Karpas-422 (cell line): ENCODE data around the gene ATRIP. TPM values are rescaled to one million over a fixed set of nuclear protein-coding genes. Genes with fewer than 3 reads are reported as not detected.

Experiments used
- DNase-seq: peaks from one replicate; pipeline ENCODE4 v3.0.0-alpha.2; 2015
- H2AFZ ChIP-seq: fragments of 200-600 bp; sonication (generic); 2 replicates; pipeline ENCODE4 v1.6.1; 2014; ENCODE audit warnings: antibody characterized with exemption, low read length, mixed read lengths
- H3K27ac ChIP-seq: fragments of 200-600 bp; sonication (generic); 2 replicates; pipeline ENCODE4 v1.5.1; 2014; ENCODE audit warnings: mild to moderate bottlenecking, low read length, moderate library complexity
- H3K27me3 ChIP-seq: fragments of 200-600 bp; sonication (generic); 2 replicates; pipeline ENCODE4 v1.6.1; 2014; ENCODE audit warnings: low read length, mixed read lengths
- H3K36me3 ChIP-seq: fragments of 200-600 bp; sonication (generic); 2 replicates; pipeline ENCODE4 v1.6.1; 2014; ENCODE audit warnings: low read length, mixed read lengths; ENCODE audit not compliant: insufficient read depth
- H3K4me1 ChIP-seq: fragments of 200-600 bp; sonication (generic); 2 replicates; pipeline ENCODE4 v1.6.1; 2014; ENCODE audit warnings: mild to moderate bottlenecking, low read length, mixed read lengths
- H3K4me2 ChIP-seq: fragments of 200-600 bp; sonication (generic); 2 replicates; pipeline ENCODE4 v1.6.1; 2014; ENCODE audit warnings: low read length, low read depth, mild to moderate bottlenecking; ENCODE audit not compliant: poor library complexity, severe bottlenecking
- H3K4me3 ChIP-seq: fragments of 200-600 bp; sonication (generic); 2 replicates; pipeline ENCODE4 v1.5.1; 2014; ENCODE audit warnings: mild to moderate bottlenecking, antibody characterized with exemption, low read length, mixed read lengths
- H3K79me2 ChIP-seq: fragments of 200-600 bp; sonication (generic); 2 replicates; pipeline ENCODE4 v1.6.1; 2014; ENCODE audit warnings: mild to moderate bottlenecking, low read length, mixed read lengths
- H3K9ac ChIP-seq: fragments of 200-600 bp; sonication (generic); 2 replicates; pipeline ENCODE4 v1.6.0; 2014; ENCODE audit warnings: low read length
- H3K9me2 ChIP-seq: fragments of 200-600 bp; sonication (generic), shearing (Covaris generic); replicated peaks from 2 replicates; pipeline ENCODE4 v1.6.0; 2014; ENCODE audit warnings: mild to moderate bottlenecking, low read length, moderate library complexity; ENCODE audit not compliant: insufficient read depth
- H3K9me3 ChIP-seq: fragments of 300-700, 200-600 bp; sonication (generic); 2 replicates; pipeline ENCODE4 v1.6.1; 2014; ENCODE audit warnings: low read length, mixed read lengths
- H4K20me1 ChIP-seq: fragments of 200-600 bp; sonication (generic); 2 replicates; pipeline ENCODE4 v1.6.1; 2014; ENCODE audit warnings: mild to moderate bottlenecking, antibody characterized with exemption, low read length, low read depth; ENCODE audit not compliant: insufficient read depth
- total RNA-seq: library from RNA; depleted of rRNA; stranded (reverse); fragments of >200 nt; shearing (Covaris generic); gene quantifications from 2 replicates; pipeline ENCODE4 v1.2.3, GENCODE V29; 2014; ENCODE audit warnings: low replicate concordance

ATRIP gene
- total RNA-seq, 1 experiment from 2014 or later: 7.3 TPM

- no peaks in the 10 kb centered on the region for H3K27me3 ChIP-seq
- no peak overlapping the region for H3K4me3 ChIP-seq
- no peaks in the 10 kb centered on the region for H4K20me1 ChIP-seq
- no peaks in the 10 kb centered on the region; the same call in 1 of the 2 replicates for H3K36me3 ChIP-seq
- 0 out of 2 replicates have a peak, but pooled peaks cover 3% of the 10 kb centered on the region for H3K9me3 ChIP-seq
- no peaks in the 10 kb centered on the region for H3K79me2 ChIP-seq
- H3K4me2 ChIP-seq: no peak overlapping the region
- DNase-seq: no peak
- no peak overlapping the region for H3K27ac ChIP-seq
- H3K9ac ChIP-seq: 0 out of 2 replicates have a peak overlapping the region, but pooled peaks have one; percentile 0
- peak overlapping the region; percentile 18; the same call in 1 of the 2 replicates for H2AFZ ChIP-seq
- no peaks in the 10 kb centered on the region for H3K9me2 ChIP-seq
- peaks cover 29% of the 10 kb centered on the region for H3K4me1 ChIP-seq
Measured at GRCh38 chr3:48501196-48501595, 54.7 kb downstream of the ATRIP start.

- Histone ChIP-seq H3K9me2 (no peaks in the 10 kb centered on the region), H3K9ac (no peak overlapping the region), H4K20me1 (no peaks in the 10 kb centered on the region), H3K36me3 (no peaks in the 10 kb centered on the region; the same call in 1 of the 2 replicates), H3K4me1 (peaks cover 32% of the 10 kb centered on the region), H3K79me2 (no peaks in the 10 kb centered on the region), H3K9me3 (0 out of 2 replicates have a peak, but pooled peaks cover 3% of the 10 kb centered on the region), H3K4me3 (no peak overlapping the region), H2AFZ (no peak overlapping the region), H3K27ac (no peak overlapping the region), H3K27me3 (no peaks in the 10 kb centered on the region), H3K4me2 (peak overlapping the region; percentile 86)
- no peak for DNase-seq
Measured at GRCh38 chr3:48502121-48502520, 55.6 kb downstream of the ATRIP start.

GRCh38 chr3:48502728-48503168 lies 56.2 kb downstream of the ATRIP start:
- Histone ChIP-seq H3K27me3 (no peaks in the 10 kb centered on the region), H2AFZ (no peak overlapping the region), H3K9me2 (no peaks in the 10 kb centered on the region), H3K4me1 (peaks cover 38% of the 10 kb centered on the region), H3K79me2 (no peaks in the 10 kb centered on the region), H3K4me3 (peak overlapping the region; percentile 91; the same call in 1 of the 2 replicates), H3K27ac (no peak overlapping the region), H3K9ac (peak overlapping the region; percentile 88; the same call in 1 of the 2 replicates), H3K4me2 (peak overlapping the region; percentile 86), H3K9me3 (0 out of 2 replicates have a peak, but pooled peaks cover 3% of the 10 kb centered on the region), H4K20me1 (no peaks in the 10 kb centered on the region), H3K36me3 (no peaks in the 10 kb centered on the region; the same call in 1 of the 2 replicates)
- DNase-seq: no peak

GRCh38 chr3:48503401-48504050 lies 57.0 kb downstream of the ATRIP start:
- Histone ChIP-seq H4K20me1 (no peaks in the 10 kb centered on the region), H3K36me3 (no peaks in the 10 kb centered on the region; the same call in 1 of the 2 replicates), H3K4me1 (peaks cover 40% of the 10 kb centered on the region), H3K4me3 (peak overlapping the region; percentile 91), H3K9ac (peak overlapping the region; percentile 88), H3K27ac (peak overlapping the region; percentile 37), H3K9me3 (no peaks in the 10 kb centered on the region), H3K79me2 (no peaks in the 10 kb centered on the region), H3K9me2 (no peaks in the 10 kb centered on the region), H3K27me3 (no peaks in the 10 kb centered on the region), H3K4me2 (peak overlapping the region; percentile 86), H2AFZ (peak overlapping the region; percentile 96)
- DNase-seq: no peak

- Histone ChIP-seq H3K4me1 (peaks cover 43% of the 10 kb centered on the region), H3K9ac (peak within 1 kb of the TSS; percentile 88), H3K79me2 (no peaks in the 10 kb centered on the region), H3K36me3 (no peaks in the 10 kb centered on the region), H3K9me2 (no peaks in the 10 kb centered on the region), H3K9me3 (no peaks in the 10 kb centered on the region), H3K4me2 (peak within 1 kb of the TSS; percentile 86), H3K27me3 (no peaks in the 10 kb centered on the region), H3K4me3 (peak within 1 kb of the TSS; percentile 91), H4K20me1 (no peaks in the 10 kb centered on the region), H2AFZ (peak within 1 kb of the TSS; percentile 96), H3K27ac (peak within 1 kb of the TSS; percentile 37)
- DNase-seq: peak; percentile 77
Measured at GRCh38 chr3:48504051-48504946, 57.8 kb downstream of the ATRIP start, which contains the start of gene SHISA5. Gene SHISA5, minus strand, starts transcription at chr3:48504174. Its CDS starts 80 bp downstream, at chr3:48504094.

GRCh38 chr3:48505146-48505545 lies 58.6 kb downstream of the ATRIP start:
- Histone ChIP-seq H3K27me3 (no peaks in the 10 kb centered on the region), H4K20me1 (no peaks in the 10 kb centered on the region), H2AFZ (no peak overlapping the region), H3K9me3 (no peaks in the 10 kb centered on the region), H3K79me2 (no peaks in the 10 kb centered on the region), H3K9me2 (no peaks in the 10 kb centered on the region), H3K27ac (no peak overlapping the region), H3K4me1 (peaks cover 43% of the 10 kb centered on the region), H3K4me2 (no peak overlapping the region), H3K4me3 (no peak overlapping the region), H3K9ac (no peak overlapping the region), H3K36me3 (no peaks in the 10 kb centered on the region)
- no peak for DNase-seq

GRCh38 chr3:48505968-48506504 lies 59.5 kb downstream of the ATRIP start:
- H3K4me1 ChIP-seq: peaks cover 40% of the 10 kb centered on the region

More at GRCh38 chr3:48505968-48506504, 59.5 kb downstream of the ATRIP start:
- no peaks in the 10 kb centered on the region for H3K9me3 ChIP-seq
- DNase-seq: no peak
- no peaks in the 10 kb centered on the region for H3K36me3 ChIP-seq
- no peak overlapping the region for H3K9ac ChIP-seq
- no peaks in the 10 kb centered on the region for H4K20me1 ChIP-seq
- H3K9me2 ChIP-seq: no peaks in the 10 kb centered on the region
- no peak overlapping the region for H2AFZ ChIP-seq
- no peak overlapping the region for H3K27ac ChIP-seq
- no peaks in the 10 kb centered on the region for H3K79me2 ChIP-seq
- no peak overlapping the region for H3K4me3 ChIP-seq
- no peaks in the 10 kb centered on the region for H3K27me3 ChIP-seq
- no peak overlapping the region for H3K4me2 ChIP-seq
